Measurements from ENCODE around the gene NKAIN2.

The NKAIN2 gene

DNA sequence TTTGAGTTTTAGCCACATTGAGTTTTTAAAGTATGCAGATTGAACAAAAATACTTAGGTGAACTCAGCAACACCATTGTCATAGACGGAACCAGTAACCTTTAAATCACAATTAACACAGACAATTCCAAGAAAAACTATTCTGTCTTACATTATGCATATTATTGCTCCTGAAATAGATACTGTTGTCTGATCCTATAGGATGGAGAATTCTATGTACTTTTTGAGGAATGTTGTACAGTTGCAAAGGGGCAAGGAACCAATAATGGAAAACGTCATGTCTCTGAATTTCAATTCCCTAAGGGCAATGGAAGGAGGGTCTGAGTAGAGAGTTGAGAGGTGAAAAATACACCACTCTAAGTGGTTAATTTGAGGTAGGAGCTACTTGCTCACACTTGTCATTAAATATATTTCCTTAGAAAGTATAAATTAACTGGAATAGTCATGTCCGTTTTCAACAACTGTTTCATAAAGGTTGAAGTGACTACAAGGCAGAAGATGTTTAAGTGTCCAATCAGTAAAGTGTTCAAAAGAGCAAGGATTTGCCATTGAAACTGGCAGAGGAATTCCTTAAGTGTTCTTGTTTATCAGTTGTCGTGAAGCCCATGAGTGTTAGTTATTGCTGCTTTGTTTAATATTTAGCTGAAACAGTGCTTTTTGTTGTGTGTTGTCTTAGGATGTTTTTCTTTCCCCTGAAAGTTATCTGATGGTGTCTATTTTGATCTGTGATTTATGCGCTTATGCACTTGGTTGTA lies 1.3 kb downstream of the NKAIN2 start:
- Histone ChIP-seq H3K9me3 (replicated peaks in 1 of 11) (no peaks in the 10 kb centered on the region), H3K4me1 (peaks cover 0 to 8% (median 0%) of the 10 kb centered on the region in 10 experiments; a peak in 4 of 20 replicates), H3K9ac (no peak overlapping the region), H3K27me3 (peaks cover 44 to 60% (median 57%) of the 10 kb centered on the region in 11 experiments), H3K4me3 (no peak overlapping the region), H3K4me2 (no peak overlapping the region), H3K27ac (no peak overlapping the region), H4K20me1 (peaks cover 0 to 6% (median 0%) of the 10 kb centered on the region in 11 experiments; a peak in 2 of 22 replicates), H3K36me3 (no peaks in the 10 kb centered on the region)
- no peak for TF ChIP-seq Cebpa-rat (IDR thresholded peaks at IDR 0.05)

DNA sequence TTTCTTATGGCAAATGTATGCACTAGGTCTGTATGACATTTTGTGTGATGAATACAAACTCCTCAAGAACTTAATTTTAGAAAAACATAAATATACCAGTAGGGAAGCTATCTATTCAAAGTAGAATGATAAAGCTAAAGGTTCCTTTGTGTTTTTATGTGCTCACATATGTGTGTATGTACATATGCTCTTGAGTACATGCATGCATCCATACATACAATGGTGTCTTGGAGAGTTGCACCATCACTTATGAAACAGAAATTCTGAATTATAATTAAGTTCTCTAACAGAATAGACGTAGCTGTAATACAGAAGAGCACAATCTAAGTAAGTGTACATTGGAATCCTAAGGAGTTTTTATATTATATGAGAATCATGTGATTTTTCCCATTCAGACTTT lies 2.3 kb downstream of the NKAIN2 start:
- Histone ChIP-seq H3K27ac (no peak overlapping the region), H3K27me3 (peaks cover 44 to 60% (median 57%) of the 10 kb centered on the region in 11 experiments)

GRCh38 chr6:123806561-123806960 lies 2.9 kb downstream of the NKAIN2 start:
- H3K27ac ChIP-seq = no peak overlapping the region
- H4K20me1 ChIP-seq = peaks cover 0 to 6% (median 0%) of the 10 kb centered on the region in 11 experiments; a peak in 2 of 22 replicates
- no peaks in the 10 kb centered on the region for H3K9me3 ChIP-seq (replicated peaks in 1 of 11)
- H3K36me3 ChIP-seq = no peaks in the 10 kb centered on the region
- no peak overlapping the region for H3K4me2 ChIP-seq
- TF ChIP-seq Cebpa-rat (IDR thresholded peaks at IDR 0.05) = no peak
- peaks cover 0 to 8% (median 0%) of the 10 kb centered on the region in 10 experiments; a peak in 4 of 20 replicates for H3K4me1 ChIP-seq
- no peak overlapping the region for H3K9ac ChIP-seq
- H3K27me3 ChIP-seq = peaks cover 44 to 60% (median 57%) of the 10 kb centered on the region in 11 experiments
- H3K4me3 ChIP-seq = no peak overlapping the region

More for the DNA sequence above, 2.3 kb downstream of the NKAIN2 start:
- Histone ChIP-seq H3K4me2 (no peak overlapping the region), H3K9me3 (replicated peaks in 1 of 11) (no peaks in the 10 kb centered on the region), H3K9ac (no peak overlapping the region), H3K4me3 (no peak overlapping the region), H3K4me1 (peaks cover 0 to 8% (median 0%) of the 10 kb centered on the region in 10 experiments; a peak in 4 of 20 replicates), H4K20me1 (peaks cover 0 to 6% (median 0%) of the 10 kb centered on the region in 11 experiments; a peak in 2 of 22 replicates), H3K36me3 (no peaks in the 10 kb centered on the region)
- no peak for TF ChIP-seq Cebpa-rat (IDR thresholded peaks at IDR 0.05)

DNA sequence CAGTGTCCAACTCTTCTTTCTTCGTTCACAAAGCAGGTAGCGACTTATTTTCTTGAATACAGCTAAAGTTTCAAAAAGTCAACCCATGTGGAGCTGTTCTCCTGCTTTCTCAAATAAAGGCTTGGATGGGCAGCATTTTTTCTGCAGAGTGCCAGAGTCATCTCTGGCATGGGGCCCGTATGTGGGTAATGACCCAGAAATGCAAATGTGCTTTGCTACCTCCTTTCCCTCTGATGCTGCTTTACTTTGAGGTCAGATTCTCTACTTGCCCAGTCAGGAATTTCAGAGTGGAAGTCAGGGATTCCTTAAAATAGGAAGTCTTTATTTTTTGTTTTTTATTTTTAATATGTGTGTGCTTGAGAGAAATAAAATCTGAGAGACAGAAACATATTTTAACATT lies 4.9 kb downstream of the NKAIN2 start:
- H3K27ac ChIP-seq = no peak overlapping the region
- no peak for TF ChIP-seq Cebpa-rat (IDR thresholded peaks at IDR 0.05)
- no peak overlapping the region for H3K4me3 ChIP-seq
- H3K27me3 ChIP-seq = peaks cover 37 to 52% (median 48%) of the 10 kb centered on the region in 11 experiments
- no peaks in the 10 kb centered on the region for H3K36me3 ChIP-seq
- H3K9me3 ChIP-seq (replicated peaks in 1 of 11) = no peaks in the 10 kb centered on the region
- peaks cover 0 to 5% (median 0%) of the 10 kb centered on the region in 10 experiments; a peak in 3 of 20 replicates for H3K4me1 ChIP-seq
- H3K4me2 ChIP-seq = no peak overlapping the region
- H3K9ac ChIP-seq = no peak overlapping the region
- H4K20me1 ChIP-seq = peaks cover 0 to 6% (median 0%) of the 10 kb centered on the region in 11 experiments; a peak in 2 of 22 replicates

GRCh38 chr6:123810214-123810613 lies 6.5 kb downstream of the NKAIN2 start:
- Histone ChIP-seq H3K27me3 (peaks cover 20 to 36% (median 32%) of the 10 kb centered on the region in 11 experiments), H3K4me1 (no peaks in the 10 kb centered on the region), H3K4me2 (no peak overlapping the region), H3K4me3 (no peak overlapping the region), H3K27ac (no peak overlapping the region), H3K36me3 (no peaks in the 10 kb centered on the region), H3K9me3 (replicated peaks in 1 of 11) (no peaks in the 10 kb centered on the region), H3K9ac (no peak overlapping the region), H4K20me1 (no peaks in the 10 kb centered on the region)
- TF ChIP-seq Cebpa-rat (IDR thresholded peaks at IDR 0.05) = no peak

- Histone ChIP-seq H3K4me3 (no peak overlapping the region), H3K9me3 (replicated peaks in 1 of 11) (no peaks in the 10 kb centered on the region), H4K20me1 (no peaks in the 10 kb centered on the region), H3K27ac (no peak overlapping the region), H3K36me3 (no peaks in the 10 kb centered on the region), H3K4me2 (no peak overlapping the region), H3K4me1 (no peaks in the 10 kb centered on the region), H3K27me3 (peaks cover 15 to 28% (median 24%) of the 10 kb centered on the region in 11 experiments; a peak in 20 of 22 replicates), H3K9ac (no peak overlapping the region)
- TF ChIP-seq Cebpa-rat (IDR thresholded peaks at IDR 0.05) = no peak
Observed at GRCh38 chr6:123810948-123811347, 7.3 kb downstream of the NKAIN2 start.

DNA sequence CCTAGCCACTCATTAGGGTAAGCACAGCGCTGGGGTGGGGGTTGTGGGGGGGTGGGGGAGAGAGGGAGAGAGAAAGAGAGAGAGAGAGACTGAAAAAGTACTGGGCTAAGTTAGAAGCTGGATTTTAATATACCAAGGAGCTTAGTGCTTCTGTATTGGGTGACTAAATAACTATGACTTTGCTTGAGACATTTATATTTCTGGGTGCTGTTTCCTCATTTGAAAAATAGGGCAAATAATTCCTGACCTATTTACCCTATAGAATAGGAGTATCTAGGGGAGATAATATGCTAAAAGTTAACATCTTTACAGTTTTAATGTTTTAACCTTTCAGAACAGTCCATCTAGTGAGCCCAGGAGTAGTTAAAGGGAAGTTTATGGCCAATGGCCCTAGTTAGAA lies 7.7 kb downstream of the NKAIN2 start:
- H3K4me1 ChIP-seq = no peaks in the 10 kb centered on the region
- H3K4me2 ChIP-seq = no peak overlapping the region
- TF ChIP-seq Cebpa-rat (IDR thresholded peaks at IDR 0.05) = no peak
- no peaks in the 10 kb centered on the region for H3K9me3 ChIP-seq (replicated peaks in 1 of 11)
- no peaks in the 10 kb centered on the region for H4K20me1 ChIP-seq
- no peak overlapping the region for H3K27ac ChIP-seq
- H3K4me3 ChIP-seq = no peak overlapping the region
- no peak overlapping the region for H3K9ac ChIP-seq
- H3K36me3 ChIP-seq = no peaks in the 10 kb centered on the region
- peaks cover 10 to 24% (median 20%) of the 10 kb centered on the region in 11 experiments; a peak in 20 of 22 replicates for H3K27me3 ChIP-seq

DNA sequence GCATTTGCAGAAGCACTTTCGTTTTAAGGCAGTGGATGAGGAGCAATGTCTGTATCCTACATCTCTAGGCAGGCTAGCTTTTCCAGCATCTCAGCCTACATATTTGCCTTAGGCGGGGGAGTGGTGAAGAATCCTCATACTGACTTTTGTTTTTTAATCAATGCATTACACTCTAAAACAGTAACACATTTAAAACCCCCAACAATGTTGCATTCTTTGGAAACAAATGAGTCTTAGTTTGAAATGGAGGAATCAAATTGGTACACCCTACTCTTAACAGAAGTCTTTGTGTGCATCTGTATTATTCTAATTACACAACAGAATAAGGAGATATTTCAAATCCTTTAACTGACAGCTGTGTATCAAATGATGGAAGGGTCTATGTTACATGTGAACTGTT lies 9.0 kb downstream of the NKAIN2 start:
- no peak for TF ChIP-seq Cebpa-rat (IDR thresholded peaks at IDR 0.05)
- peaks cover 0 to 12% (median 9%) of the 10 kb centered on the region in 11 experiments; a peak in 16 of 22 replicates for H3K27me3 ChIP-seq
- H3K9ac ChIP-seq = no peak overlapping the region
- H3K9me3 ChIP-seq (replicated peaks in 1 of 11) = no peaks in the 10 kb centered on the region
- no peaks in the 10 kb centered on the region for H3K36me3 ChIP-seq
- no peaks in the 10 kb centered on the region for H3K4me1 ChIP-seq
- no peak overlapping the region for H3K4me2 ChIP-seq
- H3K4me3 ChIP-seq = no peak overlapping the region
- H3K27ac ChIP-seq = no peak overlapping the region
- no peaks in the 10 kb centered on the region for H4K20me1 ChIP-seq

DNA sequence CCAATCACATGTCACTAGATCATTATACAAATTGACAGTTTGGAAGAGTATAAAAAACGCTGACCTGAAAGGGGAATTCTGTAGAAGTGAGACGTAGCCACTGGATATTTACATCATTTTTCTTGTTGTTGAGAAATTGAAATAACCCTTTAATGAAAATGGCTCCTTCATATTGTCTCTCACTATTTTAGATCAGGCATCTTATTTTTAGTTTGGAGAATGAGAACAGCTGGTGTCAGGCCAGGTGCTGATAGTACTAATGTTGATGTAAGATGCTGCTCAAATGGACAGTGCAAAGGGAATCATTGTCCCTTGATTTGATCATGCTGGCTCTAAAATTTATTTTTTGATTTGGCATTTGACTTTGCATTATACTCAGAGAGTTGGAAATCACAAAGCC lies 17.4 kb downstream of the NKAIN2 start:
- Histone ChIP-seq H3K27me3 (no peaks in the 10 kb centered on the region), H3K9me3 (replicated peaks in 1 of 11) (no peaks in the 10 kb centered on the region), H3K4me2 (no peak overlapping the region), H3K4me1 (no peaks in the 10 kb centered on the region), H3K9ac (no peak overlapping the region), H3K4me3 (no peak overlapping the region), H3K36me3 (no peaks in the 10 kb centered on the region), H4K20me1 (no peaks in the 10 kb centered on the region), H3K27ac (no peak overlapping the region)
- no peak for TF ChIP-seq Cebpa-rat (IDR thresholded peaks at IDR 0.05)
